Measurements from ENCODE around the gene KDM4C. TPM values are rescaled to one million over a fixed set of nuclear protein-coding genes. Genes with fewer than 3 reads are reported as not detected.

The KDM4C gene
- polyA plus RNA-seq, 1 experiment, result 12.1 TPM

DNA sequence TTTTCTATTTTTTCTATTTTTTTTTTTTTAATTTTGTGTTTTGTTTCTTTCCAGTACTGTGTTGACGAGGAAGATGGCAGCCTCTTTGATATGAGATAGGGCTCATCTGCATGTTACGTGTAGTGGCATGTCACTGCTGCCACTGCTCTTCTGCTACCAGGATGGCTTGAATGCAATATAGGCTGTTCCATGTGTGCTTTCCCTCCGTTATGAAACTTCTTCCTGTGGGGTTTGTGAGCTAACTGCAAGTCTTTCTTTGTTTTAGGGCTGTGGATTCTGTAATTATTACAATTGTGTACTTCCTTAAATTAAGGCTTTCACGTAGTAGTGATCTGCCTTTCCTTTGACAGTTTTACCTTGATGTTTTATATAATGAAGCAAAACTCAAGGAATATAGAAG, 184.6 kb downstream of the KDM4C start:
- Histone ChIP-seq H3K4me3 (ENCODE audit: low read depth, low read length) (no peak overlapping the region), H3K27me3 (ENCODE audit: control insufficient read depth, insufficient read depth, low read length) (no peaks in the 10 kb centered on the region), H3K9me3 (ENCODE audit: control insufficient read depth, insufficient read depth, low read length) (no peaks in the 10 kb centered on the region), H3K27ac (ENCODE audit: low read depth, low read length) (no peak overlapping the region)
- POLR2A ChIA-PET, result no interaction called here
- TF ChIP-seq, protein P1, sequence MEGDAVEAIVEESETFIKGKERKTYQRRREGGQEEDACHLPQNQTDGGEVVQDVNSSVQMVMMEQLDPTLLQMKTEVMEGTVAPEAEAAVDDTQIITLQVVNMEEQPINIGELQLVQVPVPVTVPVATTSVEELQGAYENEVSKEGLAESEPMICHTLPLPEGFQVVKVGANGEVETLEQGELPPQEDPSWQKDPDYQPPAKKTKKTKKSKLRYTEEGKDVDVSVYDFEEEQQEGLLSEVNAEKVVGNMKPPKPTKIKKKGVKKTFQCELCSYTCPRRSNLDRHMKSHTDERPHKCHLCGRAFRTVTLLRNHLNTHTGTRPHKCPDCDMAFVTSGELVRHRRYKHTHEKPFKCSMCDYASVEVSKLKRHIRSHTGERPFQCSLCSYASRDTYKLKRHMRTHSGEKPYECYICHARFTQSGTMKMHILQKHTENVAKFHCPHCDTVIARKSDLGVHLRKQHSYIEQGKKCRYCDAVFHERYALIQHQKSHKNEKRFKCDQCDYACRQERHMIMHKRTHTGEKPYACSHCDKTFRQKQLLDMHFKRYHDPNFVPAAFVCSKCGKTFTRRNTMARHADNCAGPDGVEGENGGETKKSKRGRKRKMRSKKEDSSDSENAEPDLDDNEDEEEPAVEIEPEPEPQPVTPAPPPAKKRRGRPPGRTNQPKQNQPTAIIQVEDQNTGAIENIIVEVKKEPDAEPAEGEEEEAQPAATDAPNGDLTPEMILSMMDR (IDR thresholded peaks at IDR 0.05; ENCODE audit: low read depth, low read length), result no peak
- CTCF ChIA-PET, result no interaction called here
- no peak for DNase-seq (ENCODE audit: low read depth, low spot score)

DNA sequence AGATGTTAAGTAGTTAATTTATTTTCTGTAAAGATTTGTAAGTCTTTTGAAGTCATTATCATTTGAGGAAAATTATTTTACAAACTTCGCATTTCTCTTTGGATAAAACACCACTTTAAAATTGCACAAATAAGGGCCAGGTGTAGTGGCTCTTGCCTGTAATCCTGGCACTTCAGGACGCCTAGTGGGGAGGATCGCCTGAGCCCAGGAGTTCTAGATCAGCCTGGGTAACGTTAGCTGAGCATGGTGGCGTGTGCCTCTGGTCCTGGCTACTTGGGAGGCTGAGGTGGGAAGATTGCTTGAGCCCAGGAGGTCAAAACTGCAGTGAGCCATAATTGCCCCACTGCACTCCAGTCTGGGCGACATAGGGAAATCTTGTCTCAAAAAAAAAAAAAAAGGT, 185.5 kb downstream of the KDM4C start:
- H3K27ac ChIP-seq (ENCODE audit: low read depth, low read length), result no peak overlapping the region
- TF ChIP-seq, protein P1 (IDR thresholded peaks at IDR 0.05; ENCODE audit: low read depth, low read length), result no peak
- ChIA-PET POLR2A (no interaction called here), CTCF (interaction anchor here (1.2 kb wide), 1 partner anchor 78 kb away, joined by 3 read pairs; no protein-coding TSS in a partner anchor)
- H3K4me3 ChIP-seq (ENCODE audit: low read depth, low read length), result no peak overlapping the region
- no peak for DNase-seq (ENCODE audit: low read depth, low spot score)
- H3K9me3 ChIP-seq (ENCODE audit: control insufficient read depth, insufficient read depth, low read length), result no peaks in the 10 kb centered on the region
- H3K27me3 ChIP-seq (ENCODE audit: control insufficient read depth, insufficient read depth, low read length), result no peaks in the 10 kb centered on the region

DNA sequence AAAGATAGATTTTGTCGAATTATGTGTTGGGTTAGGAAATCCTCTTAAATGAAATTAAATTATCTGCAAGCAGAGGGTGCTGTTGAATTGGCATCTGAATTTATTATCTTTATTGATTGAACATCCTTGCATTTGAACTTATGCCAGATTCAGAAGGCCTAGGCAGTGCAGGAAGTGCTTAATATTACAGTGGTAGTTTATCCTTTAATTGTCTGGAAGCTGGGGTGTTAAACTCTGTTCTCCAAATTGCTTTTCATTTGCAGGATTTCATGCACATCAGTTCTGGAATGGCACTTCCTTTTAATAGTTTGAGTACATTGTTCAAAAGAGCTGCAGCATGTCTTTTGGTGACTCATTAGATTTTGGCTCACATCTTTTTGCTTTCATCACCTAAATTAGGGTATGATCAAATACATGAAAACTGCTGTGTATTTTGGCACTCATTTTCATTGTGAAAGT, 186.3 kb downstream of the KDM4C start:
- Histone ChIP-seq H3K27ac (ENCODE audit: low read depth, low read length) (no peak overlapping the region), H3K4me3 (ENCODE audit: low read depth, low read length) (no peak overlapping the region), H3K27me3 (ENCODE audit: control insufficient read depth, insufficient read depth, low read length) (no peaks in the 10 kb centered on the region), H3K9me3 (ENCODE audit: control insufficient read depth, insufficient read depth, low read length) (peaks cover 4% of the 10 kb centered on the region; the same call in 1 of the 2 replicates)
- CTCF ChIA-PET, result interaction anchor here (1.2 kb wide), 1 partner anchor 79 kb away, joined by 3 read pairs; no protein-coding TSS in a partner anchor
- TF ChIP-seq, protein P1 (IDR thresholded peaks at IDR 0.05; ENCODE audit: low read depth, low read length), result no peak
- POLR2A ChIA-PET, result no interaction called here
- DNase-seq (ENCODE audit: low read depth, low spot score), result no peak

DNA sequence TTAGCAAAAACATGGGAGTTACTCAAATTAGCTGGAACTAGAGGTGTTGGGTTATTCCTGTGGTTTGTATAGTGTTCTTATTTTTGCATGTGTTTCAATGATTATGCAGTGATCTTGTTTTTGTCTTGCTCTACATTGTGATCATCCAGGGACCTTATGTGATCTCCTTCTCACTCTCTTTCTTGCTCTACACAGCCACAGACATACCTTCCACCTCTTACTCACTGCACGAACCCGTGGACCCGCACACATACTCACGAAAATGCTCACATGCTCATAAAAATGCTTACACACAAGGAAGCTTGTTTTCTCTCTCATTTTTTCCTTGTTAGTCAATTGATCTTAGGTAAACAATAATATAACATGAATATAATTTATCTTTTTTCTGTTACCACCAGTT, 187.1 kb downstream of the KDM4C start:
- DNase-seq (ENCODE audit: low read depth, low spot score), result no peak
- ChIA-PET POLR2A (no interaction called here), CTCF (interaction anchor here (1.1 kb wide), 1 partner anchor 107 kb away, joined by 3 read pairs; no protein-coding TSS in a partner anchor)
- no peak overlapping the region for H3K4me3 ChIP-seq (ENCODE audit: low read depth, low read length)
- H3K27ac ChIP-seq (ENCODE audit: low read depth, low read length), result no peak overlapping the region
- H3K27me3 ChIP-seq (ENCODE audit: control insufficient read depth, insufficient read depth, low read length), result no peaks in the 10 kb centered on the region
- H3K9me3 ChIP-seq (ENCODE audit: control insufficient read depth, insufficient read depth, low read length), result peaks cover 6% of the 10 kb centered on the region; the same call in 1 of the 2 replicates
- TF ChIP-seq, protein P1 (IDR thresholded peaks at IDR 0.05; ENCODE audit: low read depth, low read length), result no peak

DNA sequence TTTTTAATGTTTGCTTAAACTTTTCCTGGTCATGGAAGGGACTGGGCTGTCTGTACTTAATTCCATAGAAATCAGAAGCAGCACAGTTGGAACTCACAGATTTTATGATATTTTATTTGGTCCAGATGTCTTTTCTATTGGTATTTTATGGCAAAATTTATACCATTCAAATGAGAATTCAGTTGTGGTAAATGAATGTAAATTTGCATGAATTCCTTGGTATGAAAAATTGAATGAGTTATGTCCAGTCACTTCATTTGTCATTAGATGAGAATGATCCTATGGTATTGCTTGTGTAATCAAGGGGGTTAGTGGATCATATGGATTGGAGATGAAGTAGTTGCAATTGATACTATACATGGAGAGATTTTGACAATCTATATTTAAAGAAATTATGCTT, 188.0 kb downstream of the KDM4C start:
- Histone ChIP-seq H3K4me3 (ENCODE audit: low read depth, low read length) (no peak overlapping the region), H3K9me3 (ENCODE audit: control insufficient read depth, insufficient read depth, low read length) (peaks cover 6% of the 10 kb centered on the region; the same call in 1 of the 2 replicates), H3K27me3 (ENCODE audit: control insufficient read depth, insufficient read depth, low read length) (no peaks in the 10 kb centered on the region), H3K27ac (ENCODE audit: low read depth, low read length) (no peak overlapping the region)
- ChIA-PET CTCF (interaction anchor here (1.1 kb wide), 1 partner anchor 106 kb away, joined by 3 read pairs; no protein-coding TSS in a partner anchor), POLR2A (no interaction called here)
- no peak for DNase-seq (ENCODE audit: low read depth, low spot score)
- TF ChIP-seq, protein P1 (IDR thresholded peaks at IDR 0.05; ENCODE audit: low read depth, low read length), result no peak
